ENCODE data around the gene THOC5. TPM values are rescaled to one million over a fixed set of nuclear protein-coding genes. Genes with fewer than 3 reads are reported as not detected.

THOC5 gene
- total and polyA plus RNA-seq, 12 donors = 32.0 to 77.9 (median 39.0) TPM

- Histone ChIP-seq H3K27ac (peak overlapping the region in 7 of 10 donors; percentile 1 to 52 (median 28)), H3K27me3 (no peaks in the 10 kb centered on the region), H3K36me3 (no peaks in the 10 kb centered on the region), H3K4me1 (peaks cover 0 to 14% (median 4%) of the 10 kb centered on the region in 9 donors), H3K4me3 (peak overlapping the region; percentile 34 to 75 (median 66)), H3K9me3 (no peaks in the 10 kb centered on the region)
- ATAC-seq (peak in 7 of 8 donors; percentile 8 to 48 (median 19)), DNase-seq (no peak)
- intact Hi-C loops (cut with DNase I) = no loop called here
- WGBS, 2 donors = 32 to 38% methylated on average over 8 of the region's 8 CpGs
- no peak for TF ChIP-seq CTCF (IDR thresholded peaks at IDR 0.05)
These were observed 26.7 kb upstream of the THOC5 start for GRCh38 chr22:29580200-29580810.

GRCh38 chr22:29578462-29579200 is 25.1 kb upstream of the THOC5 start:
- Histone ChIP-seq H3K27ac (no peak overlapping the region), H3K4me3 (no peak overlapping the region), H3K36me3 (no peaks in the 10 kb centered on the region), H3K4me1 (peaks cover 0 to 14% (median 4%) of the 10 kb centered on the region in 9 donors), H3K27me3 (no peaks in the 10 kb centered on the region), H3K9me3 (no peaks in the 10 kb centered on the region)
- 80 to 84% methylated on average over 10 of the region's 10 CpGs for WGBS, 2 donors
- intact Hi-C loops (cut with DNase I) = no loop called here
- no peak for TF ChIP-seq CTCF (IDR thresholded peaks at IDR 0.05)
- no peak for DNase-seq
- no peak for ATAC-seq

GRCh38 chr22:29574762-29575450 is 21.3 kb upstream of the THOC5 start:
- H3K4me3 ChIP-seq = no peak overlapping the region
- WGBS, 2 donors = 95 to 97% methylated on average over 7 of the region's 7 CpGs

More at GRCh38 chr22:29574762-29575450, 21.3 kb upstream of the THOC5 start:
- intact Hi-C loops (cut with DNase I) = no loop called here
- Histone ChIP-seq H3K27ac (no peak overlapping the region), H3K4me1 (no peaks in the 10 kb centered on the region), H3K9me3 (no peaks in the 10 kb centered on the region), H3K36me3 (peaks cover 0 to 6% (median 0%) of the 10 kb centered on the region in 9 donors), H3K27me3 (no peaks in the 10 kb centered on the region)
- DNase-seq (no peak), ATAC-seq (no peak)
- no peak for TF ChIP-seq CTCF (IDR thresholded peaks at IDR 0.05)
